HEK293 (cell line): ENCODE data around the gene FER1L5.
A peak's percentile ranks its signal among the peaks of the same experiment; 100 is the strongest.

Source experiments
- CTCF ChIA-PET: fragments of 350-600 bp; formaldehyde crosslinking; extraction: SDS; loops from one replicate; lab custom pipeline; 2021; ENCODE audit warnings: antibody characterized with exemption; lab: Yijun Ruan, JAX
- POLR2A ChIA-PET: fragments of 300-600 bp; formaldehyde crosslinking; extraction: SDS; loops from one replicate; lab custom pipeline; 2020; ENCODE audit warnings: antibody characterized with exemption, inconsistent platforms; lab: Yijun Ruan, JAX
- H3K27ac ChIP-seq: fragments of 200-500 bp; sonication (Bioruptor generic); 2 replicates; pipeline ENCODE4 v1.5.1; 2014; ENCODE audit warnings: low read depth, low read length, control low read depth, inconsistent platforms; ENCODE audit errors: extremely low read depth
- H3K36me3 ChIP-seq, 2 experiments: fragments of 200-500 bp in 1 of 2; sonication (Bioruptor generic) in 1 of 2; 1 replicate in 1 of 2; 2 replicates in 1 of 2; pipeline ENCODE4 v1.5.1; 2014 to 2017; ENCODE audit warnings: inconsistent platforms in 2 of 2, low read length in 2 of 2; ENCODE audit not compliant: control insufficient read depth in 2 of 2, insufficient read depth in 1 of 2
- H3K4me1 ChIP-seq: fragments of 200-500 bp; sonication (Bioruptor generic); 2 replicates; pipeline ENCODE4 v1.5.1; 2014; ENCODE audit warnings: mild to moderate bottlenecking, low read length, inconsistent platforms; ENCODE audit not compliant: control insufficient read depth, insufficient read depth
- H3K4me3 ChIP-seq: 2 replicates; pipeline ENCODE4 v1.5.1; 2011; ENCODE audit warnings: low read depth, mild to moderate bottlenecking, control low read depth, low read length, moderate library complexity
- H3K9me3 ChIP-seq: fragments of 200-500 bp; sonication (Bioruptor generic); 2 replicates; pipeline ENCODE4 v1.5.1; 2014; ENCODE audit warnings: low read depth, low read length, inconsistent platforms; ENCODE audit not compliant: control insufficient read depth, insufficient read depth
- HIC1 ChIP-seq: fragments of 450-650 bp; formaldehyde crosslinking; IDR thresholded peaks from 2 replicates; pipeline ENCODE4 v1.5.1; 2016; ENCODE audit warnings: missing biosample characterization, missing genetic modification characterization
- IKZF3 ChIP-seq: fragments of 450-650 bp; IDR thresholded peaks from 2 replicates; pipeline ENCODE4 v1.5.0; 2018; ENCODE audit warnings: missing biosample characterization, mild to moderate bottlenecking, missing genetic modification characterization, moderate library complexity
- PRDM10 ChIP-seq: fragments of 450-650 bp; formaldehyde crosslinking; IDR thresholded peaks from 2 replicates; pipeline ENCODE4 v1.5.1; 2016; ENCODE audit warnings: missing biosample characterization, missing genetic modification characterization
- SCRT1 ChIP-seq: fragments of 450-650 bp; formaldehyde crosslinking; IDR thresholded peaks from 2 replicates; pipeline ENCODE4 v1.5.1; 2016; ENCODE audit warnings: missing biosample characterization, missing genetic modification characterization, borderline replicate concordance
- ZFP3 ChIP-seq: fragments of 450-650 bp; formaldehyde crosslinking; IDR thresholded peaks from 2 replicates; pipeline ENCODE4 v1.5.1; 2016; ENCODE audit warnings: low read depth, missing biosample characterization, missing genetic modification characterization
- ZIC2 ChIP-seq: fragments of 450-650 bp; formaldehyde crosslinking; IDR thresholded peaks from 2 replicates; pipeline ENCODE4 v1.5.1; 2016; ENCODE audit warnings: missing biosample characterization, missing genetic modification characterization
- ZNF148 ChIP-seq: fragments of 450-650 bp; formaldehyde crosslinking; IDR thresholded peaks from 2 replicates; pipeline ENCODE4 v1.5.0; 2017; ENCODE audit warnings: missing biosample characterization, missing genetic modification characterization, borderline replicate concordance
- ZNF211 ChIP-seq: fragments of 450-650 bp; formaldehyde crosslinking; IDR thresholded peaks from 2 replicates; pipeline ENCODE4 v1.5.1; 2016; ENCODE audit warnings: low read depth, missing biosample characterization, missing genetic modification characterization
- ZNF214 ChIP-seq: fragments of 450-650 bp; formaldehyde crosslinking; IDR thresholded peaks from 2 replicates; pipeline ENCODE4 v1.5.1; 2017; ENCODE audit warnings: missing biosample characterization, mild to moderate bottlenecking, missing genetic modification characterization, borderline replicate concordance
- ZNF302 ChIP-seq: fragments of 450-650 bp; formaldehyde crosslinking; IDR thresholded peaks from 2 replicates; pipeline ENCODE4 v1.5.1; 2016; ENCODE audit warnings: missing biosample characterization, missing genetic modification characterization, low read depth
- ZNF423 ChIP-seq: fragments of 450-650 bp; formaldehyde crosslinking; IDR thresholded peaks from 2 replicates; pipeline ENCODE4 v1.5.1; 2016; ENCODE audit warnings: missing biosample characterization, missing genetic modification characterization
- ZNF768 ChIP-seq: fragments of 450-650 bp; formaldehyde crosslinking; IDR thresholded peaks from 2 replicates; pipeline ENCODE4 v1.5.1; 2018; ENCODE audit warnings: missing biosample characterization, mild to moderate bottlenecking, missing genetic modification characterization
- ZNF777 ChIP-seq: fragments of 450-650 bp; formaldehyde crosslinking; IDR thresholded peaks from 2 replicates; pipeline ENCODE4 v1.5.1; 2017; ENCODE audit warnings: missing biosample characterization, missing genetic modification characterization, borderline replicate concordance
- ZNF843 ChIP-seq: fragments of 450-650 bp; formaldehyde crosslinking; IDR thresholded peaks from 2 replicates; pipeline ENCODE4 v1.5.1; 2016; ENCODE audit warnings: missing biosample characterization, missing genetic modification characterization
- ZSCAN5A ChIP-seq: fragments of 450-650 bp; formaldehyde crosslinking; IDR thresholded peaks from 2 replicates; pipeline ENCODE4 v1.5.1; 2016; ENCODE audit warnings: missing biosample characterization, missing genetic modification characterization

FER1L5 gene

GRCh38 chr2:96601382-96602292 is 40.9 kb upstream of the FER1L5 start:
- peaks cover 46 to 95% of the 10 kb centered on the region in 2 experiments for H3K36me3 ChIP-seq
- H3K9me3 ChIP-seq = no peaks in the 10 kb centered on the region
- no peaks in the 10 kb centered on the region for H3K4me1 ChIP-seq
- ChIA-PET CTCF (interaction anchor here (0.5 to 1.6 kb wide), 3 partner anchors 8 to 510 kb away, joined by 3 to 6 read pairs (median 3); no protein-coding TSS in a partner anchor), POLR2A (interaction anchor here (0.5 kb wide), 1 partner anchor 129 kb away, joined by 6 read pairs; no protein-coding TSS in a partner anchor)
- TF ChIP-seq SCRT1 (tag by site-specific recombination) (no peak), ZNF214 (tag by site-specific recombination) (no peak), ZNF843 (tag by site-specific recombination) (no peak), ZFP3 (tag by site-specific recombination) (no peak), ZNF211 (no peak), PRDM10 (tag by site-specific recombination) (no peak), ZNF423 (tag by site-specific recombination) (no peak)
- H3K4me3 ChIP-seq = no peak overlapping the region
- H3K27ac ChIP-seq = no peak overlapping the region

GRCh38 chr2:96602330-96602823 is 40.2 kb upstream of the FER1L5 start:
- H3K27ac ChIP-seq = no peak overlapping the region
- H3K4me3 ChIP-seq = no peak overlapping the region
- ChIA-PET POLR2A (interaction anchor here (0.5 kb wide), 1 partner anchor 130 kb away, joined by 6 read pairs; no protein-coding TSS in a partner anchor), CTCF (interaction anchor here (0.5 to 1.6 kb wide), 4 partner anchors 28 to 510 kb away, joined by 3 to 6 read pairs (median 3); no protein-coding TSS in a partner anchor)
- H3K4me1 ChIP-seq = no peaks in the 10 kb centered on the region
- no peak for TF ChIP-seq ZNF148 (tag by site-specific recombination)
- TF ChIP-seq IKZF3 (tag by site-specific recombination) = no peak
- TF ChIP-seq ZNF777 (tag by site-specific recombination) = no peak
- TF ChIP-seq ZSCAN5A (tag by site-specific recombination) = no peak
- no peak for TF ChIP-seq ZNF302 (tag by site-specific recombination)
- no peak for TF ChIP-seq HIC1 (tag by site-specific recombination)
- TF ChIP-seq ZIC2 (tag by site-specific recombination) = no peak
- TF ChIP-seq ZNF768 (tag by site-specific recombination) = 0 out of 2 replicates have a peak, but pooled peaks have one; percentile 31
- H3K36me3 ChIP-seq = peaks cover 48 to 95% of the 10 kb centered on the region in 2 experiments
- H3K9me3 ChIP-seq = no peaks in the 10 kb centered on the region
